GM23338 (cell line): ENCODE results near the gene ZXDC. TPM values are rescaled to one million over a fixed set of nuclear protein-coding genes. Genes with fewer than 3 reads are reported as not detected.

ENCODE experiments used
- ATAC-seq: fragments of 200-7000 bp; cut with Tn5 transposase; 3 replicates; pipeline ENCODE4 v1.9.1; 2020
- DNase-seq: peaks from one replicate; pipeline ENCODE4 v3.0.0-alpha.2; 2015; ENCODE audit warnings: low spot score
- H2AFZ ChIP-seq: fragments of 200-600 bp; sonication (generic); 2 replicates; pipeline ENCODE4 v1.8.0; 2016; ENCODE audit warnings: antibody characterized with exemption, mild to moderate bottlenecking, moderate library complexity
- H3F3A ChIP-seq: fragments of 200-600 bp; sonication (generic); replicated peaks from 2 replicates; pipeline ENCODE4 v1.8.0; 2017; ENCODE audit warnings: antibody characterized with exemption, mixed run types, low read depth
- H3K27ac ChIP-seq: fragments of 200-600 bp; sonication (generic); 2 replicates; pipeline ENCODE4 v1.6.1; 2016; ENCODE audit warnings: low read depth
- H3K27me3 ChIP-seq: fragments of 200-600 bp; sonication (generic); 2 replicates; pipeline ENCODE4 v1.8.0; 2016; ENCODE audit warnings: mild to moderate bottlenecking, mixed run types, moderate library complexity; ENCODE audit not compliant: insufficient read depth
- H3K36me3 ChIP-seq: fragments of 200-600 bp; sonication (generic); 2 replicates; pipeline ENCODE4 v1.8.0; 2016; ENCODE audit warnings: mild to moderate bottlenecking; ENCODE audit not compliant: insufficient read depth
- H3K4me1 ChIP-seq: fragments of 200-600 bp; sonication (generic); 2 replicates; pipeline ENCODE4 v1.8.0; 2016; ENCODE audit warnings: mild to moderate bottlenecking, moderate library complexity; ENCODE audit not compliant: insufficient read depth
- H3K4me2 ChIP-seq: fragments of 200-600 bp; sonication (generic); 2 replicates; pipeline ENCODE4 v1.7.1; 2017; ENCODE audit warnings: mixed run types
- H3K4me3 ChIP-seq: fragments of 200-600 bp; sonication (generic); 2 replicates; pipeline ENCODE4 v1.6.1; 2016; ENCODE audit warnings: mixed run types
- H3K79me2 ChIP-seq: fragments of 200-600 bp; sonication (generic); replicated peaks from 2 replicates; pipeline ENCODE4 v1.8.0; 2017; ENCODE audit warnings: mild to moderate bottlenecking; ENCODE audit not compliant: insufficient read depth
- H3K9me2 ChIP-seq: fragments of 200-600 bp; sonication (generic); 2 replicates; pipeline ENCODE4 v1.8.0; 2017; ENCODE audit not compliant: insufficient read depth
- H4K20me1 ChIP-seq: fragments of 200-600 bp; sonication (generic); replicated peaks from 2 replicates; pipeline ENCODE4 v1.8.0; 2017; ENCODE audit warnings: mild to moderate bottlenecking; ENCODE audit not compliant: insufficient read depth
- H3K27ac Mint-ChIP-seq: 2 replicates; pipeline ENCODE4 v1.8.0; 2020; ENCODE audit warnings: inconsistent platforms, mild to moderate bottlenecking, moderate library complexity, mixed read lengths
- H3K27me3 Mint-ChIP-seq: 3 replicates; pipeline ENCODE4 v1.8.0; 2022; ENCODE audit warnings: low read depth, mild to moderate bottlenecking, moderate library complexity, mixed read lengths, inconsistent platforms; ENCODE audit not compliant: insufficient read depth, poor library complexity
- H3K36me3 Mint-ChIP-seq: 3 replicates; pipeline ENCODE4 v1.8.0; 2021; ENCODE audit warnings: low read depth, mild to moderate bottlenecking, inconsistent platforms, moderate library complexity, mixed read lengths
- H3K4me1 Mint-ChIP-seq: 3 replicates; pipeline ENCODE4 v1.8.0; 2020; ENCODE audit warnings: mild to moderate bottlenecking, inconsistent platforms, mixed read lengths
- H3K4me3 Mint-ChIP-seq: 3 replicates; pipeline ENCODE4 v1.8.0; 2021; ENCODE audit warnings: moderate library complexity, mild to moderate bottlenecking, inconsistent platforms, mixed read lengths
- H3K9me3 Mint-ChIP-seq: 3 replicates; pipeline ENCODE4 v1.8.0; 2020; ENCODE audit warnings: moderate library complexity, mild to moderate bottlenecking, inconsistent platforms, mixed read lengths
- CREB1 ChIP-seq: fragments of 250-450 bp; sonication (Bioruptor Pico); IDR thresholded peaks from 2 replicates; pipeline ENCODE4 v1.5.0; 2020; ENCODE audit warnings: low read depth, mild to moderate bottlenecking, moderate library complexity
- CTCF ChIP-seq, 2 experiments: fragments of 200-600 bp in 1 of 2; sonication (generic) in 1 of 2; conservative IDR thresholded peaks; 2 replicates each; pipeline versions ENCODE4 v1.5.1 to v1.6.1; 2016 to 2017; ENCODE audit warnings: antibody characterized with exemption in 2 of 2, low read depth in 2 of 2, mild to moderate bottlenecking in 2 of 2, moderate library complexity in 1 of 2
- EZH2 ChIP-seq: fragments of 200-600 bp; sonication (generic); IDR thresholded peaks from one replicate; pipeline ENCODE4 v1.8.0; 2017; ENCODE audit warnings: antibody characterized with exemption, mild to moderate bottlenecking, low read depth; ENCODE audit not compliant: unreplicated experiment
- EZH2phosphoT487 ChIP-seq: fragments of 200-600 bp; sonication (generic); IDR thresholded peaks from one replicate; pipeline ENCODE4 v1.8.1; 2018; ENCODE audit warnings: antibody characterized with exemption; ENCODE audit not compliant: unreplicated experiment
- JUNB ChIP-seq: IDR thresholded peaks from one replicate; pipeline ENCODE4 v1.6.1; 2016; ENCODE audit warnings: antibody characterized with exemption; ENCODE audit not compliant: unreplicated experiment
- NANOG ChIP-seq: IDR thresholded peaks from 2 replicates; pipeline ENCODE4 v1.6.1; 2016; ENCODE audit warnings: antibody characterized with exemption, borderline replicate concordance
- POLR2AphosphoS5 ChIP-seq: IDR thresholded peaks from 2 replicates; pipeline ENCODE4 v1.6.1; 2016; ENCODE audit warnings: antibody characterized with exemption, low read depth
- REST ChIP-seq: IDR thresholded peaks from one replicate; pipeline ENCODE4 v1.6.1; 2018; ENCODE audit warnings: antibody characterized with exemption; ENCODE audit not compliant: unreplicated experiment
- ZNF331 ChIP-seq: fragments of 250-450 bp; sonication (Bioruptor Pico); IDR thresholded peaks from 2 replicates; pipeline ENCODE4 v1.5.0; 2020; ENCODE audit warnings: low read depth, mild to moderate bottlenecking, moderate library complexity
- polyA plus RNA-seq: library from polyadenylated mRNA; unstranded; fragments of >200 nt; fragmentation: Nextera tagmentation; extraction: Ambion mirVana; gene quantifications from 2 replicates; pipeline ENCODE4 v1.2.1, GENCODE V29; 2016
- total RNA-seq: library from RNA; depleted of rRNA; stranded (reverse); fragments of >200 nt; shearing (Covaris generic); gene quantifications from 2 replicates; pipeline ENCODE4 v1.2.3, GENCODE V29; 2014

ZXDC gene
- total and polyA plus RNA-seq, 2 experiments from 2014 or later = 5.7 to 45.1 TPM

DNA sequence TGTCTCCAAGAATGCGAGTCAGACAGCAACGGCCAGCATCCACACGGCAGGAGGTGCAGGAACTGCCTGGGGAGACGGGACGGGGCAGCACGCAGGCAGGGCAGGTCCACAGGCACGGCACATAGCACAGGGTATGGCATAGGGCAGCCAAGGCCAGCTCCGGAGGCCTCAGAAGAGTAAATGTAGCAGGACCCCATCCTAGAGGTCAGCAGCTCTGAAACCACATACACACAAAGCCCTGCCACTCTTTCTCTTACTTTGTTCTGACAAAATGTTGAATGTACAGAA is 26.9 kb downstream of the ZXDC start:
- H3K27ac Mint-ChIP-seq = no peak overlapping the region
- H3K36me3 ChIP-seq = no peaks in the 10 kb centered on the region
- peaks cover 22% of the 10 kb centered on the region for H3K36me3 Mint-ChIP-seq
- no peaks in the 10 kb centered on the region for H3K27me3 Mint-ChIP-seq
- H3K4me3 Mint-ChIP-seq = no peak overlapping the region
- ATAC-seq (no peak), DNase-seq (no peak)
- H3K4me1 Mint-ChIP-seq = peaks cover 16% of the 10 kb centered on the region
- TF ChIP-seq CTCF (conservative IDR thresholded peaks at IDR 0.05; ENCODE audit: low read depth in 2 of 2) (no peak), ZNF331 (no peak), EZH2 (no peak), EZH2phosphoT487 (no peak), CREB1 (CRISPR knock-in tag) (no peak)
- H3F3A ChIP-seq = no peaks in the 10 kb centered on the region
- no peaks in the 10 kb centered on the region for H3K9me2 ChIP-seq
- H2AFZ ChIP-seq = no peak overlapping the region
- H3K9me3 Mint-ChIP-seq = no peaks in the 10 kb centered on the region
- H3K4me3 ChIP-seq = no peak overlapping the region
- H3K4me1 ChIP-seq = peaks cover 7% of the 10 kb centered on the region; the same call in 1 of the 2 replicates
- no peak overlapping the region for H3K4me2 ChIP-seq
- H4K20me1 ChIP-seq = no peaks in the 10 kb centered on the region; the same call in 1 of the 2 replicates
- no peaks in the 10 kb centered on the region for H3K27me3 ChIP-seq
- H3K79me2 ChIP-seq = peaks cover 5% of the 10 kb centered on the region
- no peak overlapping the region for H3K27ac ChIP-seq

- TF ChIP-seq NANOG (no peak), JUNB (no peak)
- DNase-seq = no peak
- Mint-ChIP-seq H3K27ac (no peak overlapping the region), H3K4me1 (peaks cover 16% of the 10 kb centered on the region), H3K36me3 (peaks cover 22% of the 10 kb centered on the region), H3K27me3 (no peaks in the 10 kb centered on the region), H3K4me3 (no peak overlapping the region), H3K9me3 (no peaks in the 10 kb centered on the region)
- Histone ChIP-seq H3K27me3 (no peaks in the 10 kb centered on the region), H3K4me2 (no peak overlapping the region), H3K4me3 (no peak overlapping the region), H3K4me1 (peaks cover 7% of the 10 kb centered on the region; the same call in 1 of the 2 replicates), H3K9me2 (no peaks in the 10 kb centered on the region), H2AFZ (no peak overlapping the region), H3K36me3 (no peaks in the 10 kb centered on the region), H4K20me1 (no peaks in the 10 kb centered on the region; the same call in 1 of the 2 replicates), H3K27ac (no peak overlapping the region), H3F3A (no peaks in the 10 kb centered on the region), H3K79me2 (peaks cover under 1% of the 10 kb centered on the region; the same call in 1 of the 2 replicates)
- ATAC-seq = no peak
Measured at GRCh38 chr3:126448136-126448892, 27.4 kb downstream of the ZXDC start.

DNA sequence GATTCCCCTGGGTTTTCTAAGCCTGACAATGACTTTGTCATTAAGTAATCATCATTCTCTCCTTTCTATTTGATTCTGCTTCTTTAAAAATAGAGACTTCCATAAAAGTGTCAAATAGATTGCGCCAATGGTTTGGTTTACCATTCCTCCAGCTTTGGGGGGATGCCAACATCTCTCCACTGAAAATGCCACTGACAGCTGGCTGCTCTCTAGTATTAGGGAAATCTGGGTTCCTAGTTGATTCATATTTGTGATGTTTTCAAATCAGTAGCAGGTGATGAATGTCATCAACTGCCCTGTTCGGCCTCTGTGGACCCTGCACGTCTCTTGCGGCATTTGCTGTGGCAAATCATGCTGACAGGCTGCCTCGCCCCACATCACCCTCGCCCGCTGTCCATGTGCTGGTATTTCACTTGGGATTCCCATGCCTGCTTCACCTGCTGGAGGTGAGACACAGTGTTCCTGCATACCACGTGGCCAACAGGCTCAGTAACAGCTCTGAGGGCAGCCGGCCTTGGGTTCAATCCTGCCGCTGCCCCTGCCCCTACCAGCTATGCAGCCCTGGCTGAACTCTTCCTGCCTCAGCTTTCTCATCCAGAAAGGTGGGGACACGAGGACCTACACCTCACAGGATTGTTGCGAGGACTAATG is 28.1 kb downstream of the ZXDC start:
- H3K27ac Mint-ChIP-seq = no peak overlapping the region
- peaks cover 22% of the 10 kb centered on the region for H3K4me1 Mint-ChIP-seq
- Histone ChIP-seq H3K79me2 (no peaks in the 10 kb centered on the region), H3F3A (no peaks in the 10 kb centered on the region), H3K9me2 (no peaks in the 10 kb centered on the region), H3K36me3 (no peaks in the 10 kb centered on the region), H4K20me1 (no peaks in the 10 kb centered on the region; the same call in 1 of the 2 replicates), H2AFZ (no peak overlapping the region), H3K4me3 (no peak overlapping the region), H3K27me3 (no peaks in the 10 kb centered on the region), H3K4me2 (no peak overlapping the region), H3K27ac (no peak overlapping the region), H3K4me1 (peaks cover 7% of the 10 kb centered on the region; the same call in 1 of the 2 replicates)
- ATAC-seq (no peak), DNase-seq (no peak)
- no peaks in the 10 kb centered on the region for H3K27me3 Mint-ChIP-seq
- H3K9me3 Mint-ChIP-seq = no peaks in the 10 kb centered on the region
- H3K36me3 Mint-ChIP-seq = peaks cover 18% of the 10 kb centered on the region
- no peak overlapping the region for H3K4me3 Mint-ChIP-seq
- no peak for TF ChIP-seq POLR2AphosphoS5
- TF ChIP-seq CREB1 (CRISPR knock-in tag) = no peak
- TF ChIP-seq ZNF331 = no peak
- no peak for TF ChIP-seq NANOG
- no peak for TF ChIP-seq REST
- TF ChIP-seq EZH2phosphoT487 = no peak
- TF ChIP-seq CTCF (conservative IDR thresholded peaks at IDR 0.05; ENCODE audit: low read depth in 2 of 2) = no peak
